Activated CD8-positive, alpha-beta memory T cell treated with anti-CD3 and anti-CD28 coated beads, Interleukin-2, amount 50 U/mL, for 48 hours (primary cell): ENCODE results near the gene GOLGA8T.
"Not testable (repeated sequence)": the region's sequence is repeated elsewhere in the genome, so short reads cannot be mapped to it uniquely, and the experiment has no call there.

Experiments
- DNase-seq: peaks from one replicate; pipeline ENCODE4 v3.0.0-alpha.2; 2020

Gene GOLGA8T

GRCh38 chr15:30134751-30135150 is at the start of gene GOLGA8T:
TSS of gene GOLGA8T (plus strand) at chr15:30135051. CDS start at chr15:30135149, 98 bp downstream.
- not testable (repeated sequence) for DNase-seq

- DNase-seq = not testable (repeated sequence)
Observed at GRCh38 chr15:30097827-30098226, 37.0 kb upstream of the GOLGA8T start.

GRCh38 chr15:30102890-30103289 is 32.0 kb upstream of the GOLGA8T start:
- not testable (repeated sequence) for DNase-seq

- DNase-seq = not testable (repeated sequence)
Observed at GRCh38 chr15:30103941-30104507, 30.8 kb upstream of the GOLGA8T start.

- not testable (repeated sequence) for DNase-seq
Observed at GRCh38 chr15:30110591-30110990, 24.3 kb upstream of the GOLGA8T start.

- not testable (repeated sequence) for DNase-seq
Observed at GRCh38 chr15:30130066-30130465, 4.8 kb upstream of the GOLGA8T start.

GRCh38 chr15:30143246-30143645 is 8.4 kb downstream of the GOLGA8T start:
- DNase-seq = not testable (repeated sequence)

GRCh38 chr15:30149891-30150290 is 15.0 kb downstream of the GOLGA8T start:
- DNase-seq = not testable (repeated sequence)

GRCh38 chr15:30162479-30163357 is 27.9 kb downstream of the GOLGA8T start:
- DNase-seq = not testable (repeated sequence)

- DNase-seq = not testable (repeated sequence)
Observed at GRCh38 chr15:30163759-30164158, 28.9 kb downstream of the GOLGA8T start.

- not testable (repeated sequence) for DNase-seq
Observed at GRCh38 chr15:30164257-30164656, 29.4 kb downstream of the GOLGA8T start.

- not testable (repeated sequence) for DNase-seq
Observed at GRCh38 chr15:30167403-30167802, 32.6 kb downstream of the GOLGA8T start.

GRCh38 chr15:30167886-30168285 is 33.0 kb downstream of the GOLGA8T start:
- DNase-seq = not testable (repeated sequence)

GRCh38 chr15:30171452-30171851 is 36.6 kb downstream of the GOLGA8T start:
- DNase-seq = not testable (repeated sequence)

- peak; percentile 79 for DNase-seq
Observed at GRCh38 chr15:30173041-30173608, 38.3 kb downstream of the GOLGA8T start.

GRCh38 chr15:30175291-30175690 is 40.4 kb downstream of the GOLGA8T start:
- not testable (repeated sequence) for DNase-seq

- not testable (repeated sequence) for DNase-seq
Observed at GRCh38 chr15:30176613-30177012, 41.8 kb downstream of the GOLGA8T start.

GRCh38 chr15:30179814-30180213 is 45.0 kb downstream of the GOLGA8T start:
- not testable (repeated sequence) for DNase-seq

GRCh38 chr15:30185495-30185894 is 50.6 kb downstream of the GOLGA8T start:
- DNase-seq = not testable (repeated sequence)

GRCh38 chr15:30187429-30187828 is 52.6 kb downstream of the GOLGA8T start:
- DNase-seq = not testable (repeated sequence)

- not testable (repeated sequence) for DNase-seq
Observed at GRCh38 chr15:30189754-30190153, 54.9 kb downstream of the GOLGA8T start.

- not testable (repeated sequence) for DNase-seq
Observed at GRCh38 chr15:30191143-30191542, 56.3 kb downstream of the GOLGA8T start.

- DNase-seq = not testable (repeated sequence)
Observed at GRCh38 chr15:30191639-30192038, 56.8 kb downstream of the GOLGA8T start.
